Activated B cell treated with CpG ODN at 0.5 μM for 24 hours (primary cell): ENCODE data around the gene C16orf96. TPM values are rescaled to one million over a fixed set of nuclear protein-coding genes. Genes with fewer than 3 reads are reported as not detected.

Source experiments
- ATAC-seq: fragments of 200-7000 bp; cut with Tn5 transposase; one replicate; pipeline ENCODE4 v1.10.0; 2021; ENCODE audit warnings: low read depth, mild to moderate bottlenecking, moderate library complexity
- CTCF ChIA-PET: fragments of 350-600 bp; sonication (Branson Sonifier 250); formaldehyde crosslinking; loops from one replicate; lab custom pipeline; 2021; ENCODE audit warnings: antibody characterized with exemption; lab: Charles Lee
- POLR2A ChIA-PET: fragments of 350-600 bp; sonication (Branson Sonifier 250); formaldehyde crosslinking; loops from one replicate; lab custom pipeline; 2021; ENCODE audit warnings: antibody characterized with exemption; lab: Charles Lee
- DNase-seq: peaks from one replicate; pipeline ENCODE4 v3.0.0; 2022
- H3K27ac Mint-ChIP-seq: one replicate; pipeline ENCODE4 v1.8.0; 2020; ENCODE audit warnings: mixed read lengths
- H3K27me3 Mint-ChIP-seq: one replicate; pipeline ENCODE4 v1.8.0; 2021; ENCODE audit warnings: mixed read lengths
- H3K36me3 Mint-ChIP-seq: one replicate; pipeline ENCODE4 v1.8.0; 2021; ENCODE audit warnings: low read depth, mixed read lengths
- H3K4me1 Mint-ChIP-seq: one replicate; pipeline ENCODE4 v1.8.0; 2021; ENCODE audit warnings: mixed read lengths
- H3K4me3 Mint-ChIP-seq: one replicate; pipeline ENCODE4 v1.8.0; 2020; ENCODE audit warnings: mild to moderate bottlenecking, mixed read lengths
- H3K9me3 Mint-ChIP-seq: one replicate; pipeline ENCODE4 v1.8.0; 2020; ENCODE audit warnings: mixed read lengths
- intact Hi-C: fragments of 100-400 bp; cut with micrococcal nuclease; formaldehyde crosslinking; loops from one replicate; pipeline ENCODE4 v1.15.1; 2024
- total RNA-seq: library from RNA; stranded (reverse); gene quantifications from 2 replicates; pipeline ENCODE4 v1.2.3, GENCODE V29; 2022
- TF ChIP-seq, protein P1 (sequence below): fragments of 200-600 bp; IDR thresholded peaks from one replicate; pipeline ENCODE4 v1.8.0; 2022; ENCODE audit warnings: antibody characterized with exemption, mild to moderate bottlenecking

C16orf96 gene
- total RNA-seq, 1 donor from 2014 or later = 0.13 TPM

- TF ChIP-seq, protein P1, sequence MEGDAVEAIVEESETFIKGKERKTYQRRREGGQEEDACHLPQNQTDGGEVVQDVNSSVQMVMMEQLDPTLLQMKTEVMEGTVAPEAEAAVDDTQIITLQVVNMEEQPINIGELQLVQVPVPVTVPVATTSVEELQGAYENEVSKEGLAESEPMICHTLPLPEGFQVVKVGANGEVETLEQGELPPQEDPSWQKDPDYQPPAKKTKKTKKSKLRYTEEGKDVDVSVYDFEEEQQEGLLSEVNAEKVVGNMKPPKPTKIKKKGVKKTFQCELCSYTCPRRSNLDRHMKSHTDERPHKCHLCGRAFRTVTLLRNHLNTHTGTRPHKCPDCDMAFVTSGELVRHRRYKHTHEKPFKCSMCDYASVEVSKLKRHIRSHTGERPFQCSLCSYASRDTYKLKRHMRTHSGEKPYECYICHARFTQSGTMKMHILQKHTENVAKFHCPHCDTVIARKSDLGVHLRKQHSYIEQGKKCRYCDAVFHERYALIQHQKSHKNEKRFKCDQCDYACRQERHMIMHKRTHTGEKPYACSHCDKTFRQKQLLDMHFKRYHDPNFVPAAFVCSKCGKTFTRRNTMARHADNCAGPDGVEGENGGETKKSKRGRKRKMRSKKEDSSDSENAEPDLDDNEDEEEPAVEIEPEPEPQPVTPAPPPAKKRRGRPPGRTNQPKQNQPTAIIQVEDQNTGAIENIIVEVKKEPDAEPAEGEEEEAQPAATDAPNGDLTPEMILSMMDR = no peak
- Mint-ChIP-seq H3K27me3 (no peaks in the 10 kb centered on the region), H3K27ac (no peak overlapping the region), H3K4me3 (no peak overlapping the region), H3K36me3 (peaks cover 11% of the 10 kb centered on the region), H3K4me1 (peaks cover 22% of the 10 kb centered on the region), H3K9me3 (no peaks in the 10 kb centered on the region)
- DNase-seq (no peak), ATAC-seq (no peak)
- ChIA-PET CTCF (no interaction called here), POLR2A (no interaction called here)
- intact Hi-C loops = no loop called here
Measured at GRCh38 chr16:4534151-4534790, 21.9 kb upstream of the C16orf96 start.

DNA sequence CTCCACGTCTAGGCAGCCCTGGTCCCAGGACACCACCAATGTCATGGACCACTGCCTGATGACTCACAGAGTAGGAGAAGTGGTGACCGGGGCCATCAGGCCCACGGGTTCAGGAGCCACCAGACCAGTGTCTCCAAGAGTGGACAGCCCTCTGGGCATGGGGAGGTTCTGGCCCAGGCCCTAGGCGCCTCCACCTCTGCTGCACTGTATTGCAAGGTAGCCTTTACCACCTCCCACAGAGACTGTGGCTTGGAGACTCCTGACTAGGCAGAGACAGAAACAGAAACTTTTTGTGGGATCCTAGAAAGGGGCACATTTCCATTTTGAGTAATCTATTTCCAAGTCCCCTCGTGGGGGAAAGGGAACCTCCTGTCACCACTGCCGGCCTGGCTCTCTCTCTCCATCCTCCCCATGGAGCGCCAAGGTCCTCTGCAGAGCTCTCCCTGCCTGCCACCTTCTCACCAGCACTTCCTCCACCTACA lies 20.5 kb upstream of the C16orf96 start:
- Mint-ChIP-seq H3K36me3 (peaks cover 11% of the 10 kb centered on the region), H3K4me3 (no peak overlapping the region), H3K27me3 (peaks cover 1% of the 10 kb centered on the region), H3K27ac (no peak overlapping the region), H3K9me3 (peaks cover 6% of the 10 kb centered on the region), H3K4me1 (peaks cover 15% of the 10 kb centered on the region)
- intact Hi-C loops = no loop called here
- POLR2A ChIA-PET = no interaction called here
- ATAC-seq = no peak
- TF ChIP-seq, protein P1 = no peak
- DNase-seq = no peak
- CTCF ChIA-PET = interaction anchor here (1.1 to 2.1 kb wide), 3 partner anchors 13 to 30 kb away, joined by 3 to 8 read pairs (median 5); no protein-coding TSS in a partner anchor

DNA sequence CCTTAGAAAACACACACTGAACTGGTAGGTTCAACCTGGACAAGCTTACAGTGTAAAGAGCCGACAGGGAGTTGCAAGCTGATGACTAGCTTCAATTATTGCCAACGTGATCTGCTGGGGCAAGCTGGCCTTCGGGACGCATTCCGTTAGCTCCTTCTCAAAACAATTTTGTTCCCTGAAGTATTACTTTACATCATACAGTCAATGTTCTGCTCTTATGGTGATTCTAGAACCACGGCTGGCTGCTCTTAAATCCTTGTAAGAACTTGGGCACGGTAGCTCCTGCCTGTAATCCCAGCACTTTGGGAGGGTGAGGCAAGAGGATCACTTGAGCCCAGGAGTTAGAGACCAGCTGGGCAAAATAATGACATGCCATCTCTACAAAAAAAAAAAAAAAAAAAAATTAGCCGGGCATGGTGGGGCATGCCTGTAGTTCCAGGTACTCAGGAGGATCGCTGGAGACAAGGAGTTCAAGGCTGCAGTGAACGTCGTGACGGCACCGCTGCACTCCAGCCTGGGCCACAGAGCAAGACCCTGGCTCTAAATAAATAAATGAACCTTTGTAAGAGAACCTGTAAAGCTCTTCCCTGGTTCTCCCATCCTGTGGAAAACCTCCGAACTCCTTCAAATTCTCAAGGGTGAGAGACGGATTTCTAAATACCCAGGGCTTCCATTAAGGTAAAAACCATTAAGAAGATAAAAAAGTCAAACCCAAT lies 19.6 kb upstream of the C16orf96 start:
- POLR2A ChIA-PET = interaction anchor here (0.7 kb wide), 1 partner anchor 1133 kb away, joined by 4 read pairs; no protein-coding TSS in a partner anchor
- CTCF ChIA-PET = interaction anchor here (1.1 to 2.1 kb wide), 3 partner anchors 12 to 31 kb away, joined by 3 to 8 read pairs (median 5); no protein-coding TSS in a partner anchor
- TF ChIP-seq, protein P1 = no peak
- Mint-ChIP-seq H3K27ac (no peak overlapping the region), H3K4me3 (peak overlapping the region; percentile 75), H3K27me3 (peaks cover 1% of the 10 kb centered on the region), H3K9me3 (peaks cover 6% of the 10 kb centered on the region), H3K36me3 (peaks cover 11% of the 10 kb centered on the region), H3K4me1 (peaks cover 15% of the 10 kb centered on the region)
- DNase-seq (no peak), ATAC-seq (no peak)
- intact Hi-C loops = no loop called here

DNA sequence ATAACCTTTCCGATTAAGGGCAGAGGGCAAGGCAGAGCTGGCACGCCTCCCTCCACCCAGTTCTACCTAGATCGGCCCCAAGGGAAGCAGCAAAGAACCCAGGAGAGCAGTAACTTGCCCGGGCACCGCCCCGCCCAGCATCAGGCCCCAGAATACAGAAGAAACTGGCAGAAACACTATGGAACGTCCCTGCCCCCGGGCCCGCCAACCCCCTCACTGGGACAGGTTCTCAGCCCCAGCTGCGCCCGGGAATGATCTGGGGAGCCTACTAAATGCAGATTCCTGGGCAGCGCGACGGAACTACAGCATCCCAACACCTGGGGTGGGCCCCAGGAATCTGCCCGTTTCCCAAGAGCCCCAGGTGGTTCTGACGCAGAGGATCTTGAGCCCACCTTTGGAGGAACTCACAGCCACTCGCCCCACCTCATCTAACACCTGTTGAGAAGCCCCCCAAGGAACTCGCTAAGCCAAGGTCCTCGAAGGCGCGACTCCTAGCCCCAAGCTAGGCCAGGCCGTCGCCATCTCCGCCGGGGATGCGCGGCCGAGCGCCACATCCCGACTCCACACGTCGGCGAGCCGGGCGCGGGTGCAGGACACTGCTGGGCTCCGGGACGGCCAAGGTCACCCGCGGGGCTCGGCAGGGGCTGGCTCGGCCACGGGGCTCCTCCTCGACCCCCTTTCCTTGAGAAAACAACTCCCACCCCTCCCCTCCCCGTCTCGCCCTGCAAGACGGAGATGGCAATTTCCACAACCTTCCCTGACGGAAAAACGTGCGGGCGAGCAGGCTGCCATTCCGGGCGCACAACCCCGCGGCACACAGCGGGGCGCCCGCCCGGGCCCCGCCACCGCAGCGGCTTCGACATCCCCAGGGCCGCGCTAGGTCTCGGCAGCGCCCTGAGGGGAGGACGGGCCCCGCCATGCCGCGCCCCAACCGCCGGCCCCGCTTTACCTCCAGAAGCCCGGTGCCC lies 18.5 kb upstream of the C16orf96 start:
- POLR2A ChIA-PET = interaction anchor here (0.5 to 2.8 kb wide), 10 partner anchors 8 to 310 kb away, joined by 3 to 21 read pairs (median 4); partner anchors contain the start of gene HMOX2
- Mint-ChIP-seq H3K4me1 (peaks cover 15% of the 10 kb centered on the region), H3K9me3 (peaks cover 6% of the 10 kb centered on the region), H3K4me3 (peak overlapping the region; percentile 75), H3K36me3 (peaks cover 4% of the 10 kb centered on the region), H3K27ac (peak overlapping the region; percentile 16), H3K27me3 (peaks cover 1% of the 10 kb centered on the region)
- peak; percentile 27 for DNase-seq
- CTCF ChIA-PET = interaction anchor here (1.3 to 2.1 kb wide), 2 partner anchors 30 to 33 kb away, joined by 8 read pairs; no protein-coding TSS in a partner anchor
- peak; percentile 53 for ATAC-seq
- intact Hi-C loops = loop anchor here (1.0 to 2.0 kb wide), 5 partner anchors 31 to 197 kb away; partner anchors contain the start of genes ANKS3, DNAAF8, DNAJA3 and HMOX2
- TF ChIP-seq, protein P1 = no peak
